Inflammatory macrophage (primary cell): Measurements from ENCODE around the gene SAYSD1.

Experiments used
- DNase-seq, 2 donors: peaks; one replicate each; pipeline ENCODE4 v3.0.0-alpha.2; 2020 to 2022

Gene SAYSD1

GRCh38 chr6:39057251-39058155 is 57.5 kb downstream of the SAYSD1 start:
- DNase-seq, result no peak

DNA sequence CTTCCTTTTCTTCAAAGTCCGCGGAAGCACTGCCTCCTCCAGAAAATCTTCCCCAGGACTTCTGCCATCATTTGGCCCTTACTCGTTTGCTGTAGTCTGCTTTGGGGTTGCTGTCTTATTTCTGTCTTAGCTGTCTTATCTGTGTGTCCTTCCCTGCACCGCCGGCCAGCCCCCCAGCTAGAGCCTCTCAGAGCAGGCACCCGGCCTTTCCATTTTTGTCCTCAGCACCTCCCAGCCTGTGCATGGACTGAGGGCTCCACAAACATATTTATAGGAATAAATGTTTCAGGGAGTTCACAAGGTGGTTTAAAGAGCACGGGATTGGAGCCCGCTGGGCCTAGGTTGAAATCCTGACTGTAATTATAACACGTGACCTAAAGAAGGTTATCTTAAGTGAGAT is 58.3 kb downstream of the SAYSD1 start:
- DNase-seq, result no peak

GRCh38 chr6:39056191-39056590 is 58.8 kb downstream of the SAYSD1 start:
- DNase-seq, result no peak

DNA sequence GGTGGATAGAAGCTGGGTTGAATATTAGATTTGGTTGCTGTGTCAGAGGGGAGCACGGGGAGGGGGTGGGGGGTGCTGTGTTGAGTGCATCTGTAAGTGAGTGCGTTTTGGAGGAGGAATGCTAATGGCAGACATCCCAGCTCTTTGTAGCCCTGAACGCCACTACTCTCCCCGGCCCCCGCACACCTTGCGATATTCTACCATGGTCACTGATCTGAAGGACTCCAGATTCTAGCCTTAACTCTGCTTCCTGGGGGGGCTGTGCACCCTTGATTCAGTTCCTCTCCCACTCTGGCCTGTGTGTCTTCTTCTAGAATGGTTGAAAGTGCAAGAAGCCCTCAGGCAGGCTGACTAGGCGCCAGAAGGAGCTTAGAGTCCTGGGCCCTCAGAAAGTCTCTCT is 59.3 kb downstream of the SAYSD1 start:
- no peak for DNase-seq

GRCh38 chr6:39054577-39055142 is 60.3 kb downstream of the SAYSD1 start:
- DNase-seq, result no peak
